MM.1S (cell line): ENCODE data around the gene METTL22.

Source experiments
- EZH2 ChIP-seq: fragments of 300-600 bp; sonication (generic); optimal IDR thresholded peaks from 2 replicates; pipeline ENCODE3; 2017; ENCODE audit warnings: low read depth, mild to moderate bottlenecking, antibody characterized with exemption, low read length, mixed read lengths
- EZH2phosphoT487 ChIP-seq: fragments of 300-600 bp; sonication (generic); IDR thresholded peaks from 2 replicates; pipeline ENCODE4 v1.6.1; 2018; ENCODE audit warnings: antibody characterized with exemption, low read length
- TF ChIP-seq, protein P1 (sequence below): fragments of 300-600 bp; sonication (generic); IDR thresholded peaks from 2 replicates; pipeline ENCODE4 v1.5.1; 2016; ENCODE audit warnings: antibody characterized with exemption, low read length, mixed read lengths

DNA sequence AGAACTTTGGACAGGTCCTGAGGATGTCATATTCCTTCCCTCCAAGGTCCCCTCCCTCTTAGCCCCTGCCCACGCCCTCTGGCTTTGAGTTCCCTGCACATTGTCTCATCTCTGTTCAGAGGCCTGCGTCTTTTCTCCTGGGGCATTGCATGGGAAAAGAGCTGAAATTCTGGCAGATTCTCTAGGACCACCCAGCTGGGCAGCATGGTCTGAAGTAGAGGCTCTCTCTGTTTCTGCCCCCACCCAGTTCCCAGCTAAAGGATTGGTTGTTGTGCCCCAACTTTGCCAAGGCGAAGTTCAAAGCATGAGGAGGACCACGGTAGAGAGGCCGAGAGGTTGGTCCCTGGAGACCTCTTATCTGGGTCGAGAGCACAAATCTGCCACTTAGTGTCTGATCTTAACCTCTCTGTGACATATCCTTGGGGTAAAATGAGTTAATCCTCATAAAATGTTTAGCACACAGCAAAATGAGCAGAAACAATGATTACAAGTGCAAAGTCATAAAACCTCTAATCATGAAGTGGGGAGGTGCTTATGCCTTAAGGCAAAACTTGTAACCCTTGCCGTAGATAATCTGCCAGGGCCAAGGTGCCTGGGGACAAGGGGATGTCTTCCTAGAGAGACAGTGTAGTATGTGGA lies 55.4 kb downstream of the METTL22 start:
- TF ChIP-seq, protein P1, sequence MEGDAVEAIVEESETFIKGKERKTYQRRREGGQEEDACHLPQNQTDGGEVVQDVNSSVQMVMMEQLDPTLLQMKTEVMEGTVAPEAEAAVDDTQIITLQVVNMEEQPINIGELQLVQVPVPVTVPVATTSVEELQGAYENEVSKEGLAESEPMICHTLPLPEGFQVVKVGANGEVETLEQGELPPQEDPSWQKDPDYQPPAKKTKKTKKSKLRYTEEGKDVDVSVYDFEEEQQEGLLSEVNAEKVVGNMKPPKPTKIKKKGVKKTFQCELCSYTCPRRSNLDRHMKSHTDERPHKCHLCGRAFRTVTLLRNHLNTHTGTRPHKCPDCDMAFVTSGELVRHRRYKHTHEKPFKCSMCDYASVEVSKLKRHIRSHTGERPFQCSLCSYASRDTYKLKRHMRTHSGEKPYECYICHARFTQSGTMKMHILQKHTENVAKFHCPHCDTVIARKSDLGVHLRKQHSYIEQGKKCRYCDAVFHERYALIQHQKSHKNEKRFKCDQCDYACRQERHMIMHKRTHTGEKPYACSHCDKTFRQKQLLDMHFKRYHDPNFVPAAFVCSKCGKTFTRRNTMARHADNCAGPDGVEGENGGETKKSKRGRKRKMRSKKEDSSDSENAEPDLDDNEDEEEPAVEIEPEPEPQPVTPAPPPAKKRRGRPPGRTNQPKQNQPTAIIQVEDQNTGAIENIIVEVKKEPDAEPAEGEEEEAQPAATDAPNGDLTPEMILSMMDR = no peak
- TF ChIP-seq EZH2 (no peak), EZH2phosphoT487 (no peak)
